Liver (tissue), 9 donors: ENCODE data around the gene SESTD1. TPM values are rescaled to one million over a fixed set of nuclear protein-coding genes. Genes with fewer than 3 reads are reported as not detected.

Experiments used
- DNase-seq: peaks from one replicate; pipeline ENCODE4 v3.0.0-alpha.2; 2017; ENCODE audit warnings: low spot score
- H3K27ac ChIP-seq, 2 donors: one replicate each; pipeline ENCODE4 v1.7.0; 2013; ENCODE audit warnings: inconsistent platforms in 2 of 2, low read length in 2 of 2, control low read depth in 1 of 2, low read depth in 1 of 2, mild to moderate bottlenecking in 1 of 2
- H3K27me3 ChIP-seq, 4 donors: one replicate each; pipeline versions ENCODE4 v1.6.1 to v1.7.0; 2013; ENCODE audit warnings: low read length in 3 of 4, inconsistent platforms in 1 of 4, mild to moderate bottlenecking in 1 of 4, moderate library complexity in 1 of 4; ENCODE audit not compliant: control insufficient read depth in 4 of 4, insufficient read depth in 4 of 4
- H3K36me3 ChIP-seq, 4 donors: one replicate each; pipeline versions ENCODE4 v1.6.1 to v1.7.0; 2013; ENCODE audit warnings: low read length in 3 of 4, mild to moderate bottlenecking in 3 of 4, low read depth in 1 of 4, moderate library complexity in 1 of 4; ENCODE audit not compliant: control insufficient read depth in 4 of 4, insufficient read depth in 3 of 4
- H3K4me1 ChIP-seq, 4 donors: one replicate each; pipeline versions ENCODE4 v1.6.1 to v1.7.0; 2013; ENCODE audit warnings: low read length in 3 of 4, mild to moderate bottlenecking in 3 of 4, moderate library complexity in 1 of 4; ENCODE audit not compliant: control insufficient read depth in 4 of 4, insufficient read depth in 4 of 4
- H3K4me3 ChIP-seq, 3 donors: one replicate each; pipeline versions ENCODE4 v1.6.1 to v1.7.0; 2013; ENCODE audit warnings: low read length in 3 of 3, control low read depth in 1 of 3, low read depth in 1 of 3, mild to moderate bottlenecking in 1 of 3
- H3K9ac ChIP-seq, 2 donors: one replicate each; pipeline ENCODE4 v1.7.0; 2013; ENCODE audit warnings: low read length in 2 of 2, mild to moderate bottlenecking in 2 of 2, moderate library complexity in 2 of 2, control low read depth in 1 of 2, low read depth in 1 of 2
- H3K9me3 ChIP-seq, 4 donors: one replicate each; pipeline versions ENCODE4 v1.6.1 to v1.7.0; 2013; ENCODE audit warnings: low read length in 3 of 4; ENCODE audit not compliant: control insufficient read depth in 4 of 4
- CTCF ChIP-seq: fragments of 150-350 bp; IDR thresholded peaks from 2 replicates; pipeline ENCODE4 v1.5.1; 2017; ENCODE audit warnings: improper control_type of control experiment, low read depth, low read length; ENCODE audit not compliant: missing input control
- EGR1 ChIP-seq, 2 donors: IDR thresholded peaks; 2 replicates each; pipeline ENCODE4 v1.6.1; 2016 to 2018; ENCODE audit warnings: antibody characterized with exemption in 2 of 2, low read depth in 2 of 2
- FOXA1 ChIP-seq: IDR thresholded peaks from 2 replicates; pipeline ENCODE4 v1.6.1; 2016; ENCODE audit warnings: antibody characterized with exemption
- FOXA2 ChIP-seq: IDR thresholded peaks from 2 replicates; pipeline ENCODE4 v1.6.1; 2016; ENCODE audit warnings: antibody characterized with exemption
- HNF4A ChIP-seq, 2 donors: conservative IDR thresholded peaks; 2 replicates each; pipeline ENCODE4 v1.6.1; 2016; ENCODE audit warnings: antibody characterized with exemption in 2 of 2, mild to moderate bottlenecking in 2 of 2
- HNF4G ChIP-seq: IDR thresholded peaks from 2 replicates; pipeline ENCODE4 v1.6.1; 2016; ENCODE audit warnings: antibody characterized with exemption
- JUND ChIP-seq, 2 donors: IDR thresholded peaks; 2 replicates each; pipeline ENCODE4 v1.6.1; 2016; ENCODE audit warnings: antibody characterized with exemption in 2 of 2
- NR2F2 ChIP-seq: IDR thresholded peaks from 2 replicates; pipeline ENCODE4 v1.6.1; 2016; ENCODE audit warnings: antibody characterized with exemption
- RAD21 ChIP-seq, 2 donors: IDR thresholded peaks; 2 replicates each; pipeline ENCODE4 v1.6.1; 2016; ENCODE audit warnings: antibody characterized with exemption in 2 of 2, mild to moderate bottlenecking in 2 of 2
- REST ChIP-seq: IDR thresholded peaks from 2 replicates; pipeline ENCODE4 v1.6.1; 2016; ENCODE audit warnings: antibody characterized with exemption, mild to moderate bottlenecking
- RXRA ChIP-seq, 2 donors: IDR thresholded peaks; 2 replicates each; pipeline ENCODE4 v1.6.1; 2017 to 2018; ENCODE audit warnings: antibody characterized with exemption in 2 of 2, mild to moderate bottlenecking in 1 of 2
- SP1 ChIP-seq: IDR thresholded peaks from 2 replicates; pipeline ENCODE4 v1.6.1; 2018; ENCODE audit warnings: antibody characterized with exemption, mild to moderate bottlenecking
- TAF1 ChIP-seq: conservative IDR thresholded peaks from 2 replicates; pipeline ENCODE4 v1.6.1; 2016; ENCODE audit warnings: antibody characterized with exemption, mild to moderate bottlenecking
- YY1 ChIP-seq: IDR thresholded peaks from 2 replicates; pipeline ENCODE4 v1.6.1; 2016; ENCODE audit warnings: antibody characterized with exemption, mild to moderate bottlenecking
- WGBS: extraction: QIAGEN DNeasy Blood & Tissue Kit; methylation state at CpG from one replicate; pipeline ENCODE4 v1.1.7; 2013; 5-methylcytosine and 5-hydroxymethylcytosine counted together
- polyA plus RNA-seq, 2 donors: library from polyadenylated mRNA; stranded (reverse) in 1 of 2; unstranded in 1 of 2; fragments of 200-250 nt in 1 of 2; fragments of >200 nt in 1 of 2; fragmentation: Nextera tagmentation in 1 of 2; extraction: Ambion mirVana in 1 of 2; gene quantifications; one replicate each; pipeline versions ENCODE4 v1.2.1 to v1.2.3, GENCODE V29; 2013 to 2015
- total RNA-seq, 2 donors: library from RNA; depleted of rRNA; stranded (reverse); fragments of >200 nt; gene quantifications; one replicate each; pipeline ENCODE4 v1.2.3, GENCODE V29; 2014
- TF ChIP-seq, protein P1 (sequence below): IDR thresholded peaks from 2 replicates; pipeline ENCODE4 v1.6.1; 2016; ENCODE audit warnings: antibody characterized with exemption
- TF ChIP-seq, protein P2 (sequence below): IDR thresholded peaks from 2 replicates; pipeline ENCODE4 v1.6.1; 2016; ENCODE audit warnings: antibody characterized with exemption
- donor health status: healthy.
- donor health status: healthy.
- donor health status: healthy.
- donor health status: healthy.
- donor health status: healthy.

SESTD1 gene
- total and polyA plus RNA-seq, 4 donors, result 6.3 to 10.1 (median 7.4) TPM

DNA sequence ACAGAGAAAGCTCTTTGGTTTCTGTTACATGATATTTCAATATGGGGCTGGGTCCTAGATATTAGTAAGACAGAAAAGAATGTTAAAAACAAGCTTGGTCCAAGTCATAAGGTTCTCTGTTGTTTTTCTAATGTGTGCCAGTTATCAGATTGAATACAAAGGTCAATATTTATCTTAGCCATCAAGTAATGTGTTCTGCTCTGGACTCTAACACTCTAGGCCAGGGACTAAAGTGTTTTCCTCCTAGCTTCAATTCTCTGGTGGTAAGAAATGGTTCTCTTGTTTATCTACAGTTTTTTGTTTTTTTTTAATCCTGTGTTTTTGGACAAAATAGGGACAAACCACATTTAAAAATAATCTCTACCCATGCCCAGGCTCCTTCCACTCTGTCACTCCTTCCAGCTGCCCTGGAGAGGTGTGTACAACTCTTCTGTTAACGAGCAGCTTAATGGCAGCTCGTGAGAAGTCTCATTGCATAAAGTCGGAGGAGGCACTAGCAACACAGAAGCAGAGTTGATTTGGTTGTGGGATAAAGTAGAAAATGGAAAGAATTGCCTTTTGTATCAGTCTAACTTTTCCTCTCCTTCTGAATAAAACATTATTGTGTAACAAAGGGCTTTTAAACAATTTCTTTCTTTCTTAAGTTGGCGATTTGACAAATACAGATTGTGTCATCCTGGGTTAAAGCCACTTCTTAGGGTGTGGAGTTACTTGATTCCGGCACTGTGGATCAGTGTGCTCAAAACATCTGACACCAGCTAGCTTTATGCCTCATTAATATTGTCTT, 8.0 kb upstream of the SESTD1 start:
- no peak overlapping the region for H3K9ac ChIP-seq
- no peaks in the 10 kb centered on the region for H3K36me3 ChIP-seq
- peak overlapping the region in 1 of 2 donors; percentile 31 for H3K27ac ChIP-seq
- TF ChIP-seq CTCF, result no peak
- TF ChIP-seq YY1, result no peak
- TF ChIP-seq, protein P1, sequence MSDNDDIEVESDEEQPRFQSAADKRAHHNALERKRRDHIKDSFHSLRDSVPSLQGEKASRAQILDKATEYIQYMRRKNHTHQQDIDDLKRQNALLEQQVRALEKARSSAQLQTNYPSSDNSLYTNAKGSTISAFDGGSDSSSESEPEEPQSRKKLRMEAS, result no peak
- peak; percentile 74 for TF ChIP-seq SP1
- TF ChIP-seq RAD21 (IDR thresholded peaks at IDR 0.05), result peak in 1 of 2 donors; percentile 24
- TF ChIP-seq JUND (IDR thresholded peaks at IDR 0.05), result peak; percentile 16 to 49
- TF ChIP-seq FOXA1, result peak; percentile 35
- TF ChIP-seq, protein P2, sequence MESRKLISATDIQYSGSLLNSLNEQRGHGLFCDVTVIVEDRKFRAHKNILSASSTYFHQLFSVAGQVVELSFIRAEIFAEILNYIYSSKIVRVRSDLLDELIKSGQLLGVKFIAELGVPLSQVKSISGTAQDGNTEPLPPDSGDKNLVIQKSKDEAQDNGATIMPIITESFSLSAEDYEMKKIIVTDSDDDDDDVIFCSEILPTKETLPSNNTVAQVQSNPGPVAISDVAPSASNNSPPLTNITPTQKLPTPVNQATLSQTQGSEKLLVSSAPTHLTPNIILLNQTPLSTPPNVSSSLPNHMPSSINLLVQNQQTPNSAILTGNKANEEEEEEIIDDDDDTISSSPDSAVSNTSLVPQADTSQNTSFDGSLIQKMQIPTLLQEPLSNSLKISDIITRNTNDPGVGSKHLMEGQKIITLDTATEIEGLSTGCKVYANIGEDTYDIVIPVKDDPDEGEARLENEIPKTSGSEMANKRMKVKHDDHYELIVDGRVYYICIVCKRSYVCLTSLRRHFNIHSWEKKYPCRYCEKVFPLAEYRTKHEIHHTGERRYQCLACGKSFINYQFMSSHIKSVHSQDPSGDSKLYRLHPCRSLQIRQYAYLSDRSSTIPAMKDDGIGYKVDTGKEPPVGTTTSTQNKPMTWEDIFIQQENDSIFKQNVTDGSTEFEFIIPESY, result no peak
- no peak for TF ChIP-seq EGR1 (IDR thresholded peaks at IDR 0.05; ENCODE audit: low read depth in 2 of 2)
- TF ChIP-seq NR2F2, result no peak
- TF ChIP-seq TAF1, result no peak
- peak; percentile 84 for TF ChIP-seq FOXA2
- peak; percentile 94 to 96 for TF ChIP-seq HNF4A (conservative IDR thresholded peaks at IDR 0.05)
- TF ChIP-seq REST, result no peak
- peak in 1 of 2 donors; percentile 47 for TF ChIP-seq RXRA (IDR thresholded peaks at IDR 0.05)
- TF ChIP-seq HNF4G, result peak; percentile 71
- H3K9me3 ChIP-seq, result no peaks in the 10 kb centered on the region
- 62% methylated on average over 5 of the region's 5 CpGs for WGBS
- no peaks in the 10 kb centered on the region for H3K27me3 ChIP-seq
- no peak overlapping the region for H3K4me3 ChIP-seq
- H3K4me1 ChIP-seq, result peaks cover 3 to 7% (median 4%) of the 10 kb centered on the region in 4 donors
- DNase-seq, result no peak
